ENCODE results near the gene TMEM269. TPM values are rescaled to one million over a fixed set of nuclear protein-coding genes. Genes with fewer than 3 reads are reported as not detected.

The TMEM269 gene
- total RNA-seq, 1 donor from 2014 or later, result 0.67 TPM

DNA sequence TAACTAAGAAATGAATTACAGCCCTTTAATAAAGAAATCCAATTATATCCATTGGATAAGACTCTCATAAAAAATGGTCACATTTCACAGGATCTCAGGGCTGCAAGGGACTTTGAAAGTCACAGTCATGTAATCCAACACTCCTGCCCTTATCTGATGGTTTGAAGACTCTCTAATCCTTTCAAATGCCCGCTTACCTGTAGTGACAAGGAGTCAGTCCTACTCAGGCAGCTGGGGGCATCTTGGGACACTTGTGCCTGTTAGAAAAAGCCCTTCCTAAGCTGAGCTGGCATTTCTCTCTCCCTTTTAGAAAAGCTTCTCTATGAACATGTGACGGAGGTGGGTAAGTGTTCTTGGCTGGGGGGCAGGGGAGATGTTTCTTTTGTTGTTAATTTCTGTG lies 50.6 kb downstream of the TMEM269 start:
- no peak overlapping the region for H3K4me3 Mint-ChIP-seq (ENCODE audit: unreplicated experiment)
- H3K36me3 Mint-ChIP-seq (ENCODE audit: unreplicated experiment), result peaks cover 9% of the 10 kb centered on the region
- no peak overlapping the region for H3K27ac Mint-ChIP-seq (ENCODE audit: unreplicated experiment)
- no peaks in the 10 kb centered on the region for H3K9me3 Mint-ChIP-seq (ENCODE audit: unreplicated experiment)
- H3K27me3 Mint-ChIP-seq (ENCODE audit: unreplicated experiment), result no peaks in the 10 kb centered on the region
- no peak for TF ChIP-seq CTCF (IDR thresholded peaks at IDR 0.05)
- no peaks in the 10 kb centered on the region for H3K4me1 Mint-ChIP-seq (ENCODE audit: unreplicated experiment)
- no peak for DNase-seq (ENCODE audit: extremely low spot score, unreplicated experiment)

DNA sequence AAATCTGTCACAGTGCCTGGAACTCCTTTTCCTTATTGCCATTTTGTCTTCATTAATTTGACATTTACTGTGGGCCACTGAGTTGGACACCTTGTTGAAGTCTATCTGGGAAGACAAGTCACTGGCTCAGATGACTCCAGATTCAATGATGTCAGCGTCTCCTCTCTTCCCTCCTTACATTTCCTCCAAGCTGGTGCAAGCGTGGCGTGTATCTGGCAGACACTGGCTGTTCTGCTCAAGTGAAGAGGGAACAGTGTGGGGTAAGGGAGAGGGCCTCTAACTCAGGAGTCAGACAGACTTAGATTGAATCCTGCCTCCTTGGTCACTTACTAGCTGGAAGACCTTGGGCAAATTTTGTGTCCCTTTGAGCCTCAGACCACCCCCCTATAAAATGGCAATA lies 52.9 kb downstream of the TMEM269 start:
- Mint-ChIP-seq H3K4me3 (ENCODE audit: unreplicated experiment) (no peak overlapping the region), H3K27ac (ENCODE audit: unreplicated experiment) (no peak overlapping the region), H3K4me1 (ENCODE audit: unreplicated experiment) (no peaks in the 10 kb centered on the region), H3K9me3 (ENCODE audit: unreplicated experiment) (no peaks in the 10 kb centered on the region), H3K36me3 (ENCODE audit: unreplicated experiment) (peaks cover 10% of the 10 kb centered on the region), H3K27me3 (ENCODE audit: unreplicated experiment) (no peaks in the 10 kb centered on the region)
- TF ChIP-seq CTCF (IDR thresholded peaks at IDR 0.05), result no peak
- no peak for DNase-seq (ENCODE audit: extremely low spot score, unreplicated experiment)

DNA sequence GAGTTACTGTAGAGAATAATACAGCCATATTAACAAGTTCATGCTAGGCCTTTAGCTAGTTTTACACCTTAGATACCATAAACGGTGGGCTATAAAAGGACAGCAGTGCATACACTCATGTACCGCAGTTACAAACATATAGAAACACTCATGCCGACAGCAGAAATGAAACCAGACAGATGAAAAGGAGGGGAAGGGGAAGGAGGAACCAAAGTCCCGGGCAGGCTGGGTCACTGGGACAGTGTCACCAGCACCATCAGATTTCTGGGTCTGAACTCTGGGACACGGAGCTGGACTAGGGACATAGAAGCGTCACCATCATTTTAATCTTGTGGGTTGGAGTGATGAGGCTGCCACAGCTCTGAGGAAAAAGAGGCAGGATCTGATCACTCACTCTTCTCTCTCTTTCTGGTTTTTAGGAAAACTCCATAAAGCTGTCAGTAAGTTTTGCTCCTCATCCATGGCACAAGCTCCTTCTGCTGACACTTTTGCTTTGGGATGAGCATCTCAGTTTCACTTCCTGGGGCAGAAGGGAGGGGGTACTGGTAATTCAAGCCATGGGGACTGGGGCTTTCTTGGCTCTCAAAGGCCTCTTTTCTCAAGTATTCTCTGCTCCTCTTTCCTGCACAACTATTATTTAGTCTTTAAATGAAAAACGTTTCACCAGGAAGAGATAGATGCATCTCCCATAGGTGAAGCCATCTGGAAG lies 53.8 kb downstream of the TMEM269 start:
- Mint-ChIP-seq H3K9me3 (ENCODE audit: unreplicated experiment) (no peaks in the 10 kb centered on the region), H3K36me3 (ENCODE audit: unreplicated experiment) (peaks cover 15% of the 10 kb centered on the region), H3K27ac (ENCODE audit: unreplicated experiment) (no peak overlapping the region), H3K27me3 (ENCODE audit: unreplicated experiment) (no peaks in the 10 kb centered on the region), H3K4me3 (ENCODE audit: unreplicated experiment) (no peak overlapping the region), H3K4me1 (ENCODE audit: unreplicated experiment) (no peaks in the 10 kb centered on the region)
- TF ChIP-seq CTCF (IDR thresholded peaks at IDR 0.05), result no peak
- DNase-seq (ENCODE audit: extremely low spot score, unreplicated experiment), result no peak

- H3K9me3 Mint-ChIP-seq (ENCODE audit: unreplicated experiment), result no peaks in the 10 kb centered on the region
- no peak for TF ChIP-seq CTCF (IDR thresholded peaks at IDR 0.05)
Observed at GRCh38 chr1:42841010-42841409, 56.2 kb downstream of the TMEM269 start.

GRCh38 chr1:42841440-42842147 lies 56.8 kb downstream of the TMEM269 start:
- Mint-ChIP-seq H3K27ac (ENCODE audit: unreplicated experiment) (no peak overlapping the region), H3K4me1 (ENCODE audit: unreplicated experiment) (peaks cover 5% of the 10 kb centered on the region), H3K9me3 (ENCODE audit: unreplicated experiment) (no peaks in the 10 kb centered on the region), H3K4me3 (ENCODE audit: unreplicated experiment) (no peak overlapping the region), H3K36me3 (ENCODE audit: unreplicated experiment) (peaks cover 7% of the 10 kb centered on the region), H3K27me3 (ENCODE audit: unreplicated experiment) (no peaks in the 10 kb centered on the region)
- no peak for TF ChIP-seq CTCF (IDR thresholded peaks at IDR 0.05)
- no peak for DNase-seq (ENCODE audit: extremely low spot score, unreplicated experiment)

More at GRCh38 chr1:42841010-42841409, 56.2 kb downstream of the TMEM269 start:
- H3K36me3 Mint-ChIP-seq (ENCODE audit: unreplicated experiment), result peaks cover 10% of the 10 kb centered on the region
- no peaks in the 10 kb centered on the region for H3K27me3 Mint-ChIP-seq (ENCODE audit: unreplicated experiment)
- H3K27ac Mint-ChIP-seq (ENCODE audit: unreplicated experiment), result no peak overlapping the region
- no peak overlapping the region for H3K4me3 Mint-ChIP-seq (ENCODE audit: unreplicated experiment)
- peaks cover 3% of the 10 kb centered on the region for H3K4me1 Mint-ChIP-seq (ENCODE audit: unreplicated experiment)
- no peak for DNase-seq (ENCODE audit: extremely low spot score, unreplicated experiment)

Measured in osteocyte (in vitro differentiated cells).